SK-N-MC (cell line): ENCODE results near the gene CA10.

Source experiments
- DNase-seq: peaks from one replicate; pipeline ENCODE4 v3.0.0-alpha.2; 2011; ENCODE audit warnings: low read depth, low spot score
- H3K27ac ChIP-seq: fragments of 200-600 bp; sonication (generic); 2 replicates; pipeline ENCODE4 v1.5.1; 2016; ENCODE audit warnings: mixed run types
- H3K36me3 ChIP-seq: fragments of 200-600 bp; sonication (generic); 2 replicates; pipeline ENCODE4 v1.6.1; 2017; ENCODE audit warnings: antibody characterized with exemption, low read length, mixed read lengths; ENCODE audit not compliant: insufficient read depth
- H3K4me3 ChIP-seq: fragments of 200-600 bp; sonication (generic); 2 replicates; pipeline ENCODE4 v1.5.1; 2016
- H3K9ac ChIP-seq: fragments of 200-600 bp; sonication (generic); 2 replicates; pipeline ENCODE4 v1.8.0; 2017; ENCODE audit warnings: mixed run types, mixed read lengths; ENCODE audit not compliant: insufficient read length
- H3K9me3 ChIP-seq: fragments of 200-600 bp; sonication (generic); 2 replicates; pipeline ENCODE4 v1.6.1; 2017; ENCODE audit warnings: low read depth, mild to moderate bottlenecking, antibody characterized with exemption, low read length, moderate library complexity, mixed read lengths
- EZH2 ChIP-seq: fragments of 200-600 bp; sonication (generic); IDR thresholded peaks from one replicate; pipeline ENCODE4 v1.6.1; 2017; ENCODE audit warnings: antibody characterized with exemption
- FOXP2 ChIP-seq: optimal IDR thresholded peaks from 2 replicates; pipeline ENCODE3; 2011; ENCODE audit warnings: mild to moderate bottlenecking, moderate library complexity; ENCODE audit not compliant: insufficient read depth; ENCODE audit errors: extremely low read length, control extremely low read depth
- POLR2AphosphoS5 ChIP-seq: IDR thresholded peaks from 2 replicates; pipeline ENCODE4 v1.6.1; 2012; ENCODE audit warnings: mild to moderate bottlenecking, low read depth, low read length, borderline replicate concordance

The CA10 gene

GRCh38 chr17:51684214-51684613 is 474.3 kb downstream of the CA10 start:
- Histone ChIP-seq H3K9ac (no peak overlapping the region), H3K9me3 (no peaks in the 10 kb centered on the region), H3K27ac (no peak overlapping the region), H3K36me3 (no peaks in the 10 kb centered on the region), H3K4me3 (no peak overlapping the region)
- no peak for DNase-seq
- no peak for TF ChIP-seq POLR2AphosphoS5
- no peak for TF ChIP-seq FOXP2
- no peak for TF ChIP-seq EZH2

- H3K36me3 ChIP-seq = no peaks in the 10 kb centered on the region
- no peak overlapping the region for H3K27ac ChIP-seq
- no peak for TF ChIP-seq POLR2AphosphoS5
- no peak for TF ChIP-seq FOXP2
- no peak for TF ChIP-seq EZH2
- no peak for DNase-seq
- no peaks in the 10 kb centered on the region for H3K9me3 ChIP-seq
- no peak overlapping the region for H3K9ac ChIP-seq
- H3K4me3 ChIP-seq = no peak overlapping the region
Measured at GRCh38 chr17:51683291-51683690, 475.2 kb downstream of the CA10 start.

GRCh38 chr17:51682115-51682514 is 476.4 kb downstream of the CA10 start:
- no peak overlapping the region for H3K4me3 ChIP-seq
- no peak for TF ChIP-seq FOXP2
- no peaks in the 10 kb centered on the region for H3K9me3 ChIP-seq
- H3K27ac ChIP-seq = no peak overlapping the region
- H3K36me3 ChIP-seq = no peaks in the 10 kb centered on the region
- H3K9ac ChIP-seq = no peak overlapping the region
- DNase-seq = no peak

GRCh38 chr17:51677875-51678274 is 480.6 kb downstream of the CA10 start:
- Histone ChIP-seq H3K36me3 (no peaks in the 10 kb centered on the region), H3K4me3 (no peak overlapping the region), H3K9ac (no peak overlapping the region), H3K9me3 (no peaks in the 10 kb centered on the region), H3K27ac (no peak overlapping the region)
- DNase-seq = no peak
- TF ChIP-seq POLR2AphosphoS5 = no peak
- TF ChIP-seq FOXP2 = no peak
- no peak for TF ChIP-seq EZH2

GRCh38 chr17:51676691-51677487 is 481.6 kb downstream of the CA10 start:
- TF ChIP-seq POLR2AphosphoS5 (no peak), FOXP2 (no peak), EZH2 (no peak)

GRCh38 chr17:51674579-51675255 is 483.8 kb downstream of the CA10 start:
- DNase-seq = no peak
- no peaks in the 10 kb centered on the region for H3K9me3 ChIP-seq
- H3K36me3 ChIP-seq = no peaks in the 10 kb centered on the region
- H3K27ac ChIP-seq = no peak overlapping the region
- no peak overlapping the region for H3K9ac ChIP-seq
- H3K4me3 ChIP-seq = no peak overlapping the region
- no peak for TF ChIP-seq POLR2AphosphoS5
- no peak for TF ChIP-seq FOXP2
- no peak for TF ChIP-seq EZH2

More at GRCh38 chr17:51676691-51677487, 481.6 kb downstream of the CA10 start:
- Histone ChIP-seq H3K27ac (no peak overlapping the region), H3K4me3 (no peak overlapping the region), H3K36me3 (no peaks in the 10 kb centered on the region), H3K9ac (no peak overlapping the region), H3K9me3 (no peaks in the 10 kb centered on the region)
- DNase-seq = no peak

GRCh38 chr17:51673070-51673469 is 485.4 kb downstream of the CA10 start:
- Histone ChIP-seq H3K27ac (no peak overlapping the region), H3K4me3 (no peak overlapping the region), H3K36me3 (no peaks in the 10 kb centered on the region), H3K9ac (no peak overlapping the region), H3K9me3 (no peaks in the 10 kb centered on the region)
- no peak for TF ChIP-seq FOXP2
- no peak for TF ChIP-seq POLR2AphosphoS5
- TF ChIP-seq EZH2 = no peak
- no peak for DNase-seq

GRCh38 chr17:51672065-51672464 is 486.4 kb downstream of the CA10 start:
- Histone ChIP-seq H3K4me3 (no peak overlapping the region), H3K9ac (no peak overlapping the region), H3K9me3 (no peaks in the 10 kb centered on the region), H3K27ac (no peak overlapping the region), H3K36me3 (no peaks in the 10 kb centered on the region)
- no peak for TF ChIP-seq POLR2AphosphoS5
- TF ChIP-seq EZH2 = no peak
- no peak for TF ChIP-seq FOXP2
- DNase-seq = no peak

GRCh38 chr17:51670899-51671298 is 487.6 kb downstream of the CA10 start:
- TF ChIP-seq FOXP2 (no peak), POLR2AphosphoS5 (no peak), EZH2 (no peak)
- H3K9me3 ChIP-seq = no peaks in the 10 kb centered on the region
- no peak for DNase-seq
- H3K4me3 ChIP-seq = no peak overlapping the region
- H3K9ac ChIP-seq = no peak overlapping the region
- H3K36me3 ChIP-seq = no peaks in the 10 kb centered on the region
- H3K27ac ChIP-seq = no peak overlapping the region
